Activated CD8-positive, alpha-beta T cell treated with anti-CD3 and anti-CD28 coated beads for 36 hours (primary cell): ENCODE results near the gene ELMOD1. TPM values are rescaled to one million over a fixed set of nuclear protein-coding genes. Genes with fewer than 3 reads are reported as not detected.
"Not testable (repeated sequence)": the region's sequence is repeated elsewhere in the genome, so short reads cannot be mapped to it uniquely, and the experiment has no call there.

Experiments used
- ATAC-seq: fragments of 200-7000 bp; cut with Tn5 transposase; one replicate; pipeline ENCODE4 v1.10.0; 2021; ENCODE audit warnings: mild to moderate bottlenecking, moderate library complexity
- CTCF ChIA-PET: fragments of 350-600 bp; sonication (Branson Sonifier 250); formaldehyde crosslinking; loops from one replicate; lab custom pipeline; 2021; ENCODE audit warnings: antibody characterized with exemption; lab: Charles Lee
- POLR2A ChIA-PET: fragments of 350-600 bp; sonication (Branson Sonifier 250); formaldehyde crosslinking; loops from one replicate; lab custom pipeline; 2021; ENCODE audit warnings: antibody characterized with exemption; lab: Charles Lee
- DNase-seq: peaks from one replicate; pipeline ENCODE4 v3.0.0-alpha.2; 2020
- H3K27ac Mint-ChIP-seq: one replicate; pipeline ENCODE4 v1.8.0; 2021; ENCODE audit warnings: mild to moderate bottlenecking, mixed read lengths
- H3K27me3 Mint-ChIP-seq: one replicate; pipeline ENCODE4 v1.8.0; 2021; ENCODE audit warnings: mixed read lengths
- H3K36me3 Mint-ChIP-seq: one replicate; pipeline ENCODE4 v1.8.0; 2021; ENCODE audit warnings: low read depth, mixed read lengths
- H3K4me1 Mint-ChIP-seq: one replicate; pipeline ENCODE4 v1.8.0; 2021; ENCODE audit warnings: low read depth, mixed read lengths
- H3K4me3 Mint-ChIP-seq: one replicate; pipeline ENCODE4 v1.8.0; 2021; ENCODE audit warnings: mild to moderate bottlenecking, moderate library complexity, mixed read lengths
- H3K9me3 Mint-ChIP-seq: one replicate; pipeline ENCODE4 v1.8.0; 2021; ENCODE audit warnings: mixed read lengths
- CTCF ChIP-seq: fragments of 200-600 bp; IDR thresholded peaks from one replicate; pipeline ENCODE4 v1.8.0; 2022; ENCODE audit warnings: antibody characterized with exemption, mild to moderate bottlenecking
- intact Hi-C: fragments of 100-400 bp; cut with micrococcal nuclease; formaldehyde crosslinking; loops from one replicate; pipeline ENCODE4 v1.10.0; 2022
- total RNA-seq, 2 experiments: library from RNA; stranded (reverse); gene quantifications; one replicate each; pipeline ENCODE4 v1.2.3, GENCODE V29; 2021

Gene ELMOD1
- total RNA-seq, 2 experiments from 2014 or later, result not detected

- H3K27ac Mint-ChIP-seq, result no peak overlapping the region
- H3K9me3 Mint-ChIP-seq, result no peaks in the 10 kb centered on the region
- H3K27me3 Mint-ChIP-seq, result peaks cover 3% of the 10 kb centered on the region
- H3K36me3 Mint-ChIP-seq, result no peaks in the 10 kb centered on the region
- CTCF ChIA-PET, result interaction anchor here (1.4 to 9.5 kb wide), 2 partner anchors 20 to 439 kb away, joined by 3 to 111 read pairs; partner anchors contain the start of gene CUL5
- ATAC-seq, result no peak
- intact Hi-C loops, result no loop called here
- H3K4me3 Mint-ChIP-seq, result no peak overlapping the region
- H3K4me1 Mint-ChIP-seq, result peaks cover 24% of the 10 kb centered on the region
- POLR2A ChIA-PET, result no interaction called here
- no peak for TF ChIP-seq CTCF
- DNase-seq, result no peak
These were observed 20.9 kb upstream of the ELMOD1 start for GRCh38 chr11:107570015-107570414.

- DNase-seq, result no peak
- ChIA-PET CTCF (interaction anchor here (1.0 to 2.3 kb wide), 5 partner anchors 10 to 116 kb away, joined by 3 to 8 read pairs (median 3); no protein-coding TSS in a partner anchor), POLR2A (no interaction called here)
- intact Hi-C loops, result no loop called here
- no peak for TF ChIP-seq CTCF
- ATAC-seq, result no peak
- H3K9me3 Mint-ChIP-seq, result no peaks in the 10 kb centered on the region
- H3K4me1 Mint-ChIP-seq, result peaks cover 3% of the 10 kb centered on the region
- H3K27ac Mint-ChIP-seq, result no peak overlapping the region
- H3K36me3 Mint-ChIP-seq, result no peaks in the 10 kb centered on the region
- peaks cover 3% of the 10 kb centered on the region for H3K27me3 Mint-ChIP-seq
- no peak overlapping the region for H3K4me3 Mint-ChIP-seq
These were observed 17.5 kb upstream of the ELMOD1 start for GRCh38 chr11:107573438-107573837.

- CTCF ChIA-PET, result interaction anchor here (0.7 to 3.8 kb wide), 16 partner anchors 8 to 322 kb away, joined by 3 to 42 read pairs (median 3); partner anchors contain the start of gene ALKBH8
- H3K27me3 Mint-ChIP-seq, H3K27ac Mint-ChIP-seq, H3K4me1 Mint-ChIP-seq, H3K9me3 Mint-ChIP-seq, POLR2A ChIA-PET, H3K4me3 Mint-ChIP-seq, H3K36me3 Mint-ChIP-seq: not testable (repeated sequence)
- ATAC-seq (peak; percentile 60), DNase-seq (peak; percentile 81)
- peak; percentile 75 for TF ChIP-seq CTCF
- intact Hi-C loops, result loop anchor here (2.0 kb wide), 1 partner anchor 112 kb away; no protein-coding TSS in a partner anchor
These were observed 14.2 kb upstream of the ELMOD1 start for GRCh38 chr11:107576497-107577345.

- Mint-ChIP-seq H3K9me3 (no peaks in the 10 kb centered on the region), H3K4me3 (no peak overlapping the region), H3K27me3 (peaks cover 10% of the 10 kb centered on the region), H3K36me3 (no peaks in the 10 kb centered on the region), H3K27ac (no peak overlapping the region), H3K4me1 (peaks cover 3% of the 10 kb centered on the region)
- POLR2A ChIA-PET, result no interaction called here
- no peak for ATAC-seq
- no peak for DNase-seq
- TF ChIP-seq CTCF, result no peak
- CTCF ChIA-PET, result interaction anchor here (0.7 to 3.8 kb wide), 9 partner anchors 9 to 112 kb away, joined by 3 to 42 read pairs (median 4); partner anchors contain the start of gene ALKBH8
- intact Hi-C loops, result loop anchor here (2.0 kb wide), 1 partner anchor 111 kb away; no protein-coding TSS in a partner anchor
These were observed 13.6 kb upstream of the ELMOD1 start for GRCh38 chr11:107577346-107577711.

GRCh38 chr11:107579169-107579568 lies 11.8 kb upstream of the ELMOD1 start:
- H3K9me3 Mint-ChIP-seq, H3K4me1 Mint-ChIP-seq, POLR2A ChIA-PET, CTCF ChIA-PET, ATAC-seq, H3K27ac Mint-ChIP-seq, H3K4me3 Mint-ChIP-seq, intact Hi-C loops, DNase-seq, H3K36me3 Mint-ChIP-seq: not testable (repeated sequence)
- peaks cover 15% of the 10 kb centered on the region for H3K27me3 Mint-ChIP-seq
